Islet of Langerhans (tissue), 1 donor: Measurements from ENCODE around the gene RNF128.

ENCODE experiments used
- FAIRE-seq: peaks from one replicate; lab custom pipeline; 2011; peaks lifted over from hg19 to GRCh38; lab: Jason Lieb, UNC

The RNF128 gene

GRCh38 chrX:106726485-106727437 lies at the start of gene RNF128:
Gene RNF128 (plus strand): TSS chrX:106726701. CDS start chrX:106726914, 213 bp downstream.
- FAIRE-seq, result no peak

- FAIRE-seq, result no peak
Measured at GRCh38 chrX:106680716-106681115, 45.8 kb upstream of the RNF128 start.

DNA sequence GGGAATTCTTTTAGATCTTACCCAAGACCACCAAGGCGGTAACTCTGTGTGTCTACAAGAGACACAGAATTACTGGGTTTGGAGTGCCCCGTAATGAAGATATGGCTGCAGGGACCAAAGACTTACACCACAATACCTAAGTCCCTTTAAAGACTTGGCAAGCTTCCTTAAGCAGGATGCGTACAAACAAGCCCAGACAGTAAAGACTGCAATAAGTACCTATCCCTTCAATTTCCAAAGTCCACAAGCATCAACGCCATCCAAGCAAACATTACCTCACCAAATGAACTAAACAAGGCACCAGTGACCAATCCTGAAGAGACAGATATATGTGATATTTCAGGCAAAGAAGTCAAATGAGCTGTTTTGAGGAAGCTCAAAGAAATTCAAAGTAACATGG lies 42.3 kb upstream of the RNF128 start:
- FAIRE-seq, result no peak

DNA sequence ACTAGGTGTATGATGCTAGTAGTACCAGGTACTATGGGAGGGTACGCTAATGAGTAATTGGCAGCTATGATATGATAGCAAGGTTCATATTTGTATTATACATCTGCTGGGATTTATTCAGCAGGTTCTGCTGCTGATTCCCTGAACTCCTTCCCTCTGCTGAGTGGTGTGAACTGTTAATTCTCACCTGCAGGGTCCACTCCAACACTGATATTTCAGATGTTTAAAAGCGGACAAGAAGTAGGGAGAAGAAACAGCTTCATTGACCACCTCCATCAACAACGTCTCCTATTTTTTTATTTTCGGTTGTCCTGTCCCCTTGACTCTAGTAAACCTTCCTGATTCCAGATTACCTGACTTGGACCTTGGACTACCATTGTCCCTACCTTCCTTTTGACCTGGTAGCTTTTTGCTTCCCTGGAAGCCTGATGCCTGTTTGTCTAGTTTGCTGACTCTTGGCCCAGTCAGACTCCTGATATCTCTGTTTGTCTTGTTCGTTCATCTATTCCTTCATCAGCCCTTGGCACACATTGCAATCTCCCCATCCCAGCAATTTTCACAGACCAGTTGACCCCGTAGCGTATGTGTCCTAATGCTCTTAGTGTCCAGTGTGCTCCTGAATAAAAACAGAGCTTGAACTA lies 34.0 kb upstream of the RNF128 start:
- peak; percentile 41 for FAIRE-seq

DNA sequence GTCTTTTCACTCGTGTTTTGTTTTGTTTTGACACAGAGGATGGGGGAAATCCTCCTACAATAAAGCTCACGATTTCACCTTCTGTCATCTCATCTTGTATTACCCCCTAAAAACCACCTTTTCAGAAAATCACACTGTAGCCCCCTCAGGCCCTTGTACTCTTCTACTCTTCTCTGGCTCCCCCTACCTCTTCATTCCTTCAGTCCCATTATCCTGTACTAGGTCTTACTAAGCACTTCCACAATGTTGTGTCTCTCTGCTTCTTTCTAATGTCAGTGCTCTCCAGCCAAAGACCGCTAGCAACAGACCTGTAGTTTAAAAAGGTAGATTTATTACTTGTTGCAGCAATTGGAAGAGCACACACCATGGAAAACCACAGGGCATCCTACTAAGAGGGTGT lies 30.0 kb upstream of the RNF128 start:
- FAIRE-seq, result no peak

DNA sequence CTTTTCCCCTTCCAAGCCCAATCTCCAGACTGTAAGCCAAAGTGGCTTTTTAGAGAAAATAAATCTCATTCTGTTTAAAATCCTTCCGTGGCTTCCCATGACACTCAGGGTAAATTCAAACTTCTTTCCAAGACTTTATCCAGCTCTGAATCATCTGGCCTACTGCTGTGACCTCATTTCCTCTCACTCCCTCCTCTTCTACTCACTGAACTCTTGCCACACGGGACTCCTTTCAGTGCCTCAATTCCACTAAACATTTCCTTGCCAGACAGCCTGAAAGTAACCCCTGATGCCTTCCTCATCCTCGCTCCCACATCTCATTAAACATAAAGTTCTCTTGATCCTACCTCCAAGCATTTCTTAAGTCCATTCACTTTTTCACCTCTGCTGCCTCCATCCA lies 27.8 kb upstream of the RNF128 start:
- FAIRE-seq, result no peak

GRCh38 chrX:106702636-106703035 lies 23.9 kb upstream of the RNF128 start:
- FAIRE-seq, result peak; percentile 5

DNA sequence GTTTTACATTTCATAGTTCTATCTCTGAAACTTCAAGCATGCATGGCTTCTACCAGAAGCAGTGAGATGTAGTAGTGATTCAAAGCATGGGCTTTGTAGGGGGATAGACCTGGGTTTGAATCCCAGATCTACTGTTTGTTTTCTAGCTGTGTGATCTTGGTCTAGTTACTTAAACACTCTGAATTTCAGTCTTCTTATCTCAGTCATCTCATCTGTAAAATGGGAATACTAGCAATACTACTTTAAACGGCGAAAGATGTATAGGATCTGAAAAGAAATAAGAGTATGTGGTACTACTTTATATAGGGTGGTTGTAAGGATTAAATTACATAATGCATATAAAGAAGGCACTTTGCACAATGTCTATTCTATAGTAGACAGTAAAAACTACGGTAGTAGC lies 20.0 kb upstream of the RNF128 start:
- FAIRE-seq, result no peak

DNA sequence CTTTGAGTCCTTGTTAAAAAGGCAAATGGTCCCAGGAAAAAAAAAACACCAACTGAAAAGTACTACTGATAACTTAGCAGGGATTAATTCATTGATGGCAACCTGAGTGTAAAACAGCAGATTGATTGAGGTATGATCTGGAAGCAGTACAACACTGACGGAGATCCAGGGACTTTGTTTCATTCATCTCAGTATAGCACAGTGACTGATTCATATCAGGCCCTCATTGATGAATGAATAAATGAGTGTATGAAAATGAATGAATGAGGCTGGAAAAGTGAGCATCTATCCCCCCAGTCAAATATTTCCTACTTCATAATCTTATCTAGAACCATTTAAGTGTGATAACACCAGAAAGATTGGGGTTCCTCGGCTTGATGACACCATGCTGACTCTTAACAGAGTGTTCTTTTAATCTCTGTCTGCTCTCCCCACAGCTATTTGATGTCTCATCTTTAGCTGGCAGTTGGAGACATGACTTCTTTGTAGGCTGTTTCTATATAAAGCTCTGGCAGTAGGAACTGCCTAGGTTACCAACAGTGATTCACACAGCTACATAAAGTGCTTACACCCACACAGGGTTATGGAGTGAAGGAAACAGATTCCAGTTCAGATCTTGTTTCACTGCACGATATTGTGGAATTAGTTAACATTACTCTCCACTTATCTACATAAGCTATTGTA lies 18.6 kb upstream of the RNF128 start:
- peak; percentile 97 for FAIRE-seq

DNA sequence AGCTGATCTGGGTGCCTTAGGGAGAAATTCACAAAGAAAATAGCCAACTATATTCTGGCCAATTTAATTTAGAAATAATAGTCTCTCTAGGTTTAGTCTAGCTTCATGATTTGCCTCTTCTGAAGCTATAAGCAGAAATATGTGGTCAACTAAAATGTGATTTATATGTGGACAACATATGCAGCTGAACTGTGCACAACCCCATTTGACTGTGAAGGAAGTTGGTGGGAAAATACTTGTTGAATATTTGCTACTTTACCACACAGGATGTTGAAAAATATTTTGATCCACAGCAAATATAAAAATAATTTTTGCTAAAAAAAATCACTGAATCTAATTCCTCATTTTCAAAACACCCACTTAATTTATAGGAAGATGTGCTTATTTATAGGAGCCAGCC lies 15.7 kb upstream of the RNF128 start:
- no peak for FAIRE-seq

DNA sequence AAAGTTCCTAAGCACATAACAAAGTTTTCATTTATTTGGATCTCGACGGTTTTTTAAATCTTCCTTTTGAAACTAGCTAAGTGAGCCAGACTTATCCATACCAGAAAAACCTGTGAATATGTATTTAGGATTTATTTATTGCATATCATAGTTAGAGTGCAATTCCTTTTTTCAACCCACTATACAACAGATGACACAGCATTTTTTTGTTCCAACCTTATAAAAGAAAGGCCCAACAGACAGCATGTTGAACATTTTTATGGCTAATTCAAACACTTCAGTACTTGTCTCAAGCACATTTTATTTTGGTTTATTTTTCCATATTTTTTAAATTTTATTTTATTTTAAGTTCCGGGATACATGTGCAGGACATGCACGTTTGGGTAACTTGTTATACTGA lies 15.1 kb upstream of the RNF128 start:
- FAIRE-seq, result no peak

GRCh38 chrX:106716004-106716403 lies 10.5 kb upstream of the RNF128 start:
- no peak for FAIRE-seq

DNA sequence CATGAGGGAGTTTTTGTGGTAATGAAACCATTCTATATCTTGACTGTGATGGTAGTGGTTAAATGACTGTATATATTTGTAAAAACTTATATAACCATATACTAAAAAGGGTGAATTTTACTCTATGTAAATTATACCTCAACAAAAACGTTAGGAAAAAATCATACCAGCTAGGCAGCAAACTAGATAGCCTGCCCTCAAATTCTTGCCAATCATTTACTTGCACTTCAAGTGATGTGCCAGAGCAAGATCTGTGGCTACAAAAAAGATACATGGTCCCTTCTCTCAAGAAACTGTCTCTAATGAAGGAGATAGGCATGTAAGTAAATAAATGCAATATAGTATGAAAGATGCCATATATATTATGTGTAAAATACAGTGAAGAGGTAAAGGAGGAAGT lies 10.0 kb upstream of the RNF128 start:
- no peak for FAIRE-seq

GRCh38 chrX:106718709-106719108 lies 7.8 kb upstream of the RNF128 start:
- peak; percentile 81 for FAIRE-seq

DNA sequence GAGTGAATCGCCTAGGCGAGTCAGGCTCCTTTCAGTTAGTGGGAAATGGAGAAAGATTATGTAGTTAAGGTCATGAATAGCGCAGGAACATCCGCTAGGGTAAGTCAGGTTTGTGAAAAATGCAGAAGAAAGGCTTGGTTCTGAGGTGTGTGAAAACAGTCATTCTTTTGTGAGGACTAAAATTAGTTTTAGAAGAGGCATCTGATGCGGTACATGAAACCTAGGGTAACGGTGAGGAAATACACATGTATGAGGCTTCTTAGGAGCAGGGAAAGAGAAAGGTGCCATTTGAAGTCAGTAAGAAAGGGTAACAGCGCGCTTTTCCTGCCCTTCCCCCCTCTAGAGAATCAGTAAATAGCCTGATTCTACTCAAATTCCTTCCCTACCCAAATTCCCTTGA lies 570 bp upstream of the RNF128 start:
- no peak for FAIRE-seq

DNA sequence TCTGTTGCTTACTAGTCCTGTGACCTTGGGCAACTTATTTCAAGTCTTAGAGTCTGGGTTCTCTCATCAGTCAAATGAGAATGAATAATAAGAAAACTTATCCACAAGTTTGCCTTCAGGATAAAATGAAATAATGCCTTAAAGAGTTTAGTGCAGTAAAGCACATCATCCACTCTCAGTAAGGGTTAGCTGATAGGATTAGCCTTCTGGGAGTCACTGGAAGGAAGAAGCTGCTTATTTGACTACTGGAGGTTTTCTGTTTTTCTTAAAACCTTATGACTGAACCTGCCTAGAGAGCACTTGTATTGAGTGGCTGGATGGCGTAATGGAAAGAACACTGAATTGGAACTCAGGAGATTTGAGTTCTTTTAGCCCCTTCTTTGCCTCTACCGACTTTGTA lies 1.8 kb downstream of the RNF128 start:
- FAIRE-seq, result peak; percentile 84

GRCh38 chrX:106730401-106730800 lies 3.9 kb downstream of the RNF128 start:
- peak; percentile 96 for FAIRE-seq

GRCh38 chrX:106731590-106731989 lies 5.1 kb downstream of the RNF128 start:
- no peak for FAIRE-seq

GRCh38 chrX:106734827-106735226 lies 8.3 kb downstream of the RNF128 start:
- no peak for FAIRE-seq

GRCh38 chrX:106740193-106740780 lies 13.8 kb downstream of the RNF128 start:
- FAIRE-seq, result no peak

DNA sequence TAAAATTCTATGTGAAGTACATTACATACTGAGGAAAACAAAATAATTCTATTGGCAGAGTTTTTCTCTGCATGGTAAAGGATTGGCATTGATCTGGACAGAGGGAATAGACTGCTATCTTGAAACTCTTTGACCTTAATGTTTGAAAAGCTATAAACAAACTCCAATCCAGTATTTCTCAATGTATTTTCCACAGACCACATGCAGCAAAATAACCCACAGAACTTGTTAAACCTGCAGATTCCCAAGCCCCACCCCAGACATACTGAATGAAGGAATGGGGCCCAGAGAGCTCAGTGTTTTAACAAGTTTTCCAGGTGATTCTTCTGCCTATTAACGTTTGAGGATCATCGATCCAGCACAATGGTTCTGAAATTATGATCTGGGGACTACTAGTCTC lies 15.7 kb downstream of the RNF128 start:
- FAIRE-seq, result no peak

- FAIRE-seq, result peak; percentile 30
Measured at GRCh38 chrX:106742805-106743204, 16.3 kb downstream of the RNF128 start.

GRCh38 chrX:106748377-106748776 lies 21.9 kb downstream of the RNF128 start:
- FAIRE-seq, result no peak
